Hepatocyte (in vitro differentiated cells): ENCODE measurements around the gene WFDC1. TPM values are rescaled to one million over a fixed set of nuclear protein-coding genes. Genes with fewer than 3 reads are reported as not detected.

ENCODE experiments used
- DNase-seq: peaks from one replicate; pipeline ENCODE4 v3.0.0-alpha.2; 2016; ENCODE audit warnings: low spot score
- H2AFZ ChIP-seq: fragments of 200-600 bp; sonication (generic); 2 replicates; pipeline ENCODE4 v1.6.0; 2016; ENCODE audit warnings: antibody characterized with exemption, mild to moderate bottlenecking
- H3K27ac ChIP-seq: fragments of 200-600 bp; sonication (generic); 2 replicates; pipeline ENCODE4 v1.5.1; 2016; ENCODE audit warnings: mild to moderate bottlenecking
- H3K27me3 ChIP-seq: fragments of 200-600 bp; sonication (generic); 2 replicates; pipeline ENCODE4 v1.6.1; 2016
- H3K36me3 ChIP-seq: fragments of 200-600 bp; sonication (generic); replicated peaks from 2 replicates; pipeline ENCODE4 v1.5.1; 2016; ENCODE audit warnings: low read depth; ENCODE audit not compliant: insufficient read depth
- H3K4me1 ChIP-seq: fragments of 200-600 bp; sonication (generic); 2 replicates; pipeline ENCODE4 v1.5.1; 2016; ENCODE audit warnings: mild to moderate bottlenecking, moderate library complexity; ENCODE audit not compliant: insufficient read depth
- H3K4me2 ChIP-seq: fragments of 200-600 bp; sonication (generic); 2 replicates; pipeline ENCODE4 v1.6.0; 2016
- H3K4me3 ChIP-seq: fragments of 200-600 bp; sonication (generic); 2 replicates; pipeline ENCODE4 v1.5.1; 2016; ENCODE audit warnings: mild to moderate bottlenecking
- H3K79me2 ChIP-seq: fragments of 200-600 bp; sonication (generic); 2 replicates; pipeline ENCODE4 v1.6.0; 2017; ENCODE audit warnings: mild to moderate bottlenecking
- H3K9me2 ChIP-seq: fragments of 200-600 bp; sonication (generic); replicated peaks from 2 replicates; pipeline ENCODE4 v1.6.0; 2017; ENCODE audit warnings: mild to moderate bottlenecking; ENCODE audit not compliant: insufficient read depth
- H3K9me3 ChIP-seq: fragments of 200-600 bp; sonication (generic); 2 replicates; pipeline ENCODE4 v1.5.1; 2016; ENCODE audit warnings: low read depth, mild to moderate bottlenecking
- H4K20me1 ChIP-seq: fragments of 200-600 bp; sonication (generic); 2 replicates; pipeline ENCODE4 v1.6.0; 2016; ENCODE audit warnings: mild to moderate bottlenecking; ENCODE audit not compliant: insufficient read depth, poor library complexity, severe bottlenecking
- EZH2 ChIP-seq: fragments of 200-600 bp; sonication (generic); IDR thresholded peaks from 2 replicates; pipeline ENCODE4 v1.6.1; 2016; ENCODE audit warnings: antibody characterized with exemption, mild to moderate bottlenecking, borderline replicate concordance
- EZH2phosphoT487 ChIP-seq: fragments of 200-600 bp; sonication (generic); IDR thresholded peaks from one replicate; pipeline ENCODE4 v1.6.1; 2018; ENCODE audit warnings: antibody characterized with exemption, mild to moderate bottlenecking, low read depth, moderate library complexity; ENCODE audit not compliant: unreplicated experiment, severe bottlenecking
- WGBS: methylation state at CpG from one replicate; pipeline ENCODE4 v1.1.6; 2016; ENCODE audit warnings: low lambda C conversion rate; ENCODE audit errors: missing lambda C conversion rate; 5-methylcytosine and 5-hydroxymethylcytosine counted together
- polyA plus RNA-seq: library from polyadenylated mRNA; unstranded; fragments of >200 nt; fragmentation: Nextera tagmentation; extraction: Ambion mirVana; gene quantifications from 2 replicates; pipeline ENCODE4 v1.2.1, GENCODE V29; 2016
- total RNA-seq: library from RNA; depleted of rRNA; stranded (reverse); fragments of >200 nt; gene quantifications from 2 replicates; pipeline ENCODE4 v1.2.3, GENCODE V29; 2014
- TF ChIP-seq, protein P1 (sequence below): fragments of 200-600 bp; sonication (generic); IDR thresholded peaks from 2 replicates; pipeline ENCODE4 v1.5.1; 2016; ENCODE audit warnings: antibody characterized with exemption, mild to moderate bottlenecking; ENCODE audit not compliant: poor library complexity

The WFDC1 gene
- total and polyA plus RNA-seq, 2 experiments from 2014 or later: 12.9 to 16.9 TPM

DNA sequence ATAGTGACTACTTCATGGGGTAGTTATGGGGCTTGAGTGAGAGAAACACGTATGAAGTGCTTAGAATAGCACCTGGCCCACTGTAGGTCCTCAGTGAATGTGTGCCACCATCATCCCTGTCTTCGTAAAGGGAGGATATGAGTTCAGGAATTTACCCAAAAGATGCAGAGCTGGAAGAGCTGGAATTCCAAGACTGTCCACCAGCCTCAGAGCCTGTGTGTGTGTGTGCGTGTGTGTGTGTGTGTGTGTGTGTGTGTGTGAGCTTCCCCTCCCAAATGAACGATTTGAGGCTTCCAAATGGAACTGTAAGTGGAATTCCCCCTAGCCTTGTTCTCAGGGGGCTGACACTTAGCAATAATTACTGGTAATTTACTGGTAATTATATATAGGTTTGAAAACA lies 27.3 kb downstream of the WFDC1 start:
- no peak overlapping the region for H3K4me3 ChIP-seq
- no peak for DNase-seq
- no peaks in the 10 kb centered on the region for H3K9me3 ChIP-seq
- no peaks in the 10 kb centered on the region for H3K27me3 ChIP-seq
- WGBS: 71% methylated on average over 4 of the region's 4 CpGs
- no peaks in the 10 kb centered on the region for H3K4me1 ChIP-seq
- H3K4me2 ChIP-seq: no peak overlapping the region
- no peaks in the 10 kb centered on the region for H4K20me1 ChIP-seq
- TF ChIP-seq EZH2: no peak
- no peak for TF ChIP-seq EZH2phosphoT487
- TF ChIP-seq, protein P1, sequence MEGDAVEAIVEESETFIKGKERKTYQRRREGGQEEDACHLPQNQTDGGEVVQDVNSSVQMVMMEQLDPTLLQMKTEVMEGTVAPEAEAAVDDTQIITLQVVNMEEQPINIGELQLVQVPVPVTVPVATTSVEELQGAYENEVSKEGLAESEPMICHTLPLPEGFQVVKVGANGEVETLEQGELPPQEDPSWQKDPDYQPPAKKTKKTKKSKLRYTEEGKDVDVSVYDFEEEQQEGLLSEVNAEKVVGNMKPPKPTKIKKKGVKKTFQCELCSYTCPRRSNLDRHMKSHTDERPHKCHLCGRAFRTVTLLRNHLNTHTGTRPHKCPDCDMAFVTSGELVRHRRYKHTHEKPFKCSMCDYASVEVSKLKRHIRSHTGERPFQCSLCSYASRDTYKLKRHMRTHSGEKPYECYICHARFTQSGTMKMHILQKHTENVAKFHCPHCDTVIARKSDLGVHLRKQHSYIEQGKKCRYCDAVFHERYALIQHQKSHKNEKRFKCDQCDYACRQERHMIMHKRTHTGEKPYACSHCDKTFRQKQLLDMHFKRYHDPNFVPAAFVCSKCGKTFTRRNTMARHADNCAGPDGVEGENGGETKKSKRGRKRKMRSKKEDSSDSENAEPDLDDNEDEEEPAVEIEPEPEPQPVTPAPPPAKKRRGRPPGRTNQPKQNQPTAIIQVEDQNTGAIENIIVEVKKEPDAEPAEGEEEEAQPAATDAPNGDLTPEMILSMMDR: no peak
- H3K36me3 ChIP-seq: no peaks in the 10 kb centered on the region
- H3K79me2 ChIP-seq: no peaks in the 10 kb centered on the region
- no peaks in the 10 kb centered on the region for H3K9me2 ChIP-seq
- H3K27ac ChIP-seq: no peak overlapping the region
- no peak overlapping the region for H2AFZ ChIP-seq

DNA sequence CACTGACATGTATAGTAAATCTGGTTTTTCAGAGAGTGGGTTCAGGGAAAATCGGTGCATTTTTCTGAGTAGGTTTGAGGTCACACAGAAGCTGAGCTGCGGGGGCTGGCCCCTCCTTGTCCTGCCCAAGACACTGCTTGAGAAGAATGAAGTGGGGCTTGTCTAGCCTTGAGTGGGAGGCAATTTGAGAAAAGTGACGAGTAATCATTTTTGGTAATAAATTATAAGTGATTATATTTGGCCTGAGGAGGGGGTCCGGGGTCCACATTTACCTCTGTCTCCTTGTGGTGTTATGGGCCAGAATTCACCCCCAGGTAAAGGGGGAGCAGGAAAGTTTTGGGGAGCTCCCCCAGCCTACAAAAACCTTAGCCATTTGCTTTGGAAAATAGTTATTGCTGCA lies 28.1 kb downstream of the WFDC1 start:
- WGBS: 91% methylated on average over 4 of the region's 4 CpGs
- no peak overlapping the region for H3K27ac ChIP-seq

DNA sequence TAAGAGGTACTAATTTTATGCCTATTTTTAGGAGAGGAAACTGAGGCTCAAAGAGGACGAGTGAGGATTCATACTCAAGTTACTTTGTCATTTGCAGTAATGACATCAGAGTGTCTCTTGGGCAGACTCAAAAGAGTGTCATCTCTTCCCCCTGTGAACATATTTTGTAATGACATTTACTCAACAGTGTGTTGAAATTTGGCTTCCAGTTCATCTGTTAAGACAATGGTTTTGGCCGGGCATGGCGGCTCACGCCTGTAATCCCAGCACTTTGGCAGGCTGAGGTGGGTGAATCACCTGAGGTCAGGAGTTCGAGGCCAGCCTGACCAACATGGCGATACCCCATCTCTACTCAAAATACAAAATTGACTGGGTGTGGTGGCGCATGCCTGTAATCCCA lies 28.9 kb downstream of the WFDC1 start:
- no peaks in the 10 kb centered on the region for H3K27me3 ChIP-seq
- DNase-seq: no peak
- TF ChIP-seq EZH2 (no peak), EZH2phosphoT487 (no peak)
- TF ChIP-seq, protein P1: no peak
- H3K9me2 ChIP-seq: no peaks in the 10 kb centered on the region
- H3K36me3 ChIP-seq: no peaks in the 10 kb centered on the region
- no peaks in the 10 kb centered on the region for H3K9me3 ChIP-seq
- no peaks in the 10 kb centered on the region for H3K79me2 ChIP-seq
- no peak overlapping the region for H3K4me2 ChIP-seq
- no peaks in the 10 kb centered on the region for H3K4me1 ChIP-seq
- no peak overlapping the region for H2AFZ ChIP-seq
- H4K20me1 ChIP-seq: no peaks in the 10 kb centered on the region
- WGBS: 95% methylated on average over 7 of the region's 7 CpGs
- H3K4me3 ChIP-seq: no peak overlapping the region
- H3K27ac ChIP-seq: no peak overlapping the region

More for the DNA sequence above, 28.1 kb downstream of the WFDC1 start:
- no peak overlapping the region for H2AFZ ChIP-seq
- no peak for DNase-seq
- no peaks in the 10 kb centered on the region for H4K20me1 ChIP-seq
- no peaks in the 10 kb centered on the region for H3K9me2 ChIP-seq
- no peak overlapping the region for H3K4me3 ChIP-seq
- TF ChIP-seq, protein P1: no peak
- no peak for TF ChIP-seq EZH2
- no peak for TF ChIP-seq EZH2phosphoT487
- H3K9me3 ChIP-seq: no peaks in the 10 kb centered on the region
- H3K27me3 ChIP-seq: no peaks in the 10 kb centered on the region
- no peaks in the 10 kb centered on the region for H3K79me2 ChIP-seq
- H3K4me1 ChIP-seq: no peaks in the 10 kb centered on the region
- H3K36me3 ChIP-seq: no peaks in the 10 kb centered on the region
- H3K4me2 ChIP-seq: no peak overlapping the region
